H4 (cell line): ENCODE data around the gene VPS26A. TPM values are rescaled to one million over a fixed set of nuclear protein-coding genes. Genes with fewer than 3 reads are reported as not detected.
A peak's percentile ranks its signal among the peaks of the same experiment; 100 is the strongest.

Experiments
- DNase-seq: peaks from one replicate; pipeline ENCODE4 v3.0.0-alpha.2; 2015; ENCODE audit warnings: low spot score
- total RNA-seq: library from RNA; depleted of rRNA; stranded (reverse); fragments of >200 nt; shearing (Covaris generic); gene quantifications from 2 replicates; pipeline ENCODE4 v1.2.3, GENCODE V29; 2014

VPS26A gene
- total RNA-seq, 1 experiment from 2014 or later, result 40.2 TPM

DNA sequence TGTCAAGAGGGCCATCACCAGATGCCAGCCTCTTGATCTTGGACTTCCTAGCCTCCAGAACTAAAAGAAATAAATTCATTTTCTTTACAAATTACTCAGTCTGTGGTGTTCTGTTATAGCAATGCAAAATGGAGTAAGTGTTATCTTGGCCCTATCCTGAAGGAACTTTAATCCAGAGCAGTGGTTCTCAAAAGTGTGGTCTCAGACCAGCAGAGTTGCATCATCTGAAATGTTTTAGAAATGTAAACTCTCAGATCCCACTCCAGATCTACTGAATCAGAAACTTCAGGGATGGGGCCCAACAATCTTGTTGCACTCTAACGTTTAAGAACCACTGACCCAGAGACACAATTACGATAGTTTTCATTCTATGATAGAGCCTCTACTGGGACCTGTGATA, 52.8 kb downstream of the VPS26A start:
- DNase-seq, result no peak

GRCh38 chr10:69179089-69179742, 55.2 kb downstream of the VPS26A start:
- no peak for DNase-seq

DNA sequence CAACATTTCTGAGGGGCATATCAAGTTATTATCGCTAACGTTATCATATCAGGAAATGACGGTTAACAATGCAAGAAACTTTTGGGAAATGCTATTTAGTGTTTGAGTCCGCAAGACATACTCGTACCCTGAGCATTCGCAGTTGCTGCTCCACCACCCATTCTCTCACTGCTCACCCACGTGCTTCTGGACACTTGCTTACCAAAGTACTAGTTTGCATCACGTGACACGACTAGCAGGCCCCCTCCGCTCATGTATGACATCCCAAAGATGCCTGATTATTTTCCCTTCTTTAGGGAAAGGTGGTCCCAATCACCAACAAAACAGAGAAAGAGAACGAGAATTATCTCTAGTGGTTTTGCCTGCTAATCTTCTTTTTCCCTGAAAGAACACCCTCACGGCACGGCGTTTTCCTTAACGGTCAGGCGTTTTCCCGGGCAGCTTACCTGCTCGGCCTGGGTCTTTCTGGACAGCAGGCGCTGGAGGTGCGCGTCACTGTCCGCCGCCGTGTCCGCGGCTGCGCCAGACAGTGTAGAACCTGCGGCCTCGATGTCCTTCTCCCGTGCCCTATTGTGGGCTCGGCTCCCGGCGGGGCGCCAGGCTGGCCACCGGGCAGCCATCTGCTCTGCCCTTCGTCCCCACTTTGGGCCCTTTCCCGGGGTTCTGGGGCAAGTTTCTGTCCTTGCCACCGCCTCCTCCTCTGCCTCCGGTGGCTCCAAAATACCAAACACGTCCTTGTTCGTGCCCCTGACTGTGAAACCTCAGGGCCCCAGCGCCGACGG, 56.0 kb downstream of the VPS26A start, which contains the start of gene SUPV3L1:
SUPV3L1 (plus strand) TSS at position 492 of the 782 bp plus-strand sequence; CDS start at position 550, 58 bp downstream.
- peak; percentile 98 for DNase-seq

- DNase-seq, result no peak
Measured at GRCh38 chr10:69180525-69181204, 56.7 kb downstream of the VPS26A start.

DNA sequence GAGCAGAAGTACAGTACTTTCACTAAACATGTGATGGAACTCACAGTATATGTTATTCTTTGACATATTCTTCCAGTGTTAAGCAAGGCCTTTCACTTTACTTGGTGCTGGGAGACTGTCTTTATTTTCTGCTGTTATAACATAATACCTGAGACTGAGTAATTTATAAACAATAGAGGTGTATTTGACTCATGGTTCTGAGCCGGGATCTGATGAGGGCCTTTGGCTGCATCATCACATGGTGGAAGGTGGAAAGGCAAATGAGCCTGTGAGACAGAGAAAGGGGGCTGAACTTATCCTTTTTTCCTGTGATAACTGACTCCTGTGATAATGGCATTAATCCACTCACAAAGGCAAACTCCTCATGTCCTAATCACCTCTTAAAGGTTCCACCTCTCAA, 57.5 kb downstream of the VPS26A start:
- DNase-seq, result no peak

DNA sequence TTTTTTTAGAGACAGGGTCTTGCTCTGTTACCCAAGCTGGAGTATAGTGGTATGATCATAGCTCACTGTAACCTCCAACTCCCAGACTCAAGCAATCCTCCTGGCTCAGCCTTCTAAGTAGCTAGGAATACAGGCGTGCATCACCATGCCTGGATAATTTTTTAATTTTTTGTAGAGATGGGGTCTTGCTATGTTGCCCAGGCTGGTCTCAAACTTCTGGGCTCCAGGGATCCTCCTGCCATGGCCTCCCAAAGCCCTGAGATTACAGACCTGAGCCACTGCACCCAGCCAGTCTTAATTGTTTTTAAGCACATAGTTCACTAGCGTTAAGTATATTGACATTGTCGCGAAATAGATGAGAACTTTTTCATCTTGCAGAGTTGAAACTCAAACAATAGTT, 58.0 kb downstream of the VPS26A start:
- DNase-seq, result no peak

- no peak for DNase-seq
Measured at GRCh38 chr10:69186524-69186923, 62.5 kb downstream of the VPS26A start.

DNA sequence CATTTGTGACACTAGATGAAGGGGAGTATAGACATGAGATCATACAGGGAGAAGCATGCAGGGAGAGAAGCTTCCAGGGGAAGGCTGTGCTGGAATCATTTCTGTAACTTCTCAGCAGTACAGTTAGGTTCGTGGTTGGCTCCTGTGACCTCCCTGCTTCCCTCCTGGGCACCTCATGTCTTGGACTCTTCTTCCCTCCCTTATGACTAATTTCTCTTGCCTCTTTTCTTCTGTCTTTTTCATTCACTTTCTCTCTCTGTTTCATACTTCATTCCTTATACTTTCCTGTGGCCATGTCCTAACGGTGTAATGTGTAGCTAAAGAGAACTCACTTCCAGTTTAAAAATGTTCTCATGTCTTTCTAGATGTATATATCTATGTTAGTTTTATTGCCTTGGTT, 77.1 kb downstream of the VPS26A start:
- DNase-seq, result no peak

GRCh38 chr10:69202332-69202731, 78.4 kb downstream of the VPS26A start:
- DNase-seq, result no peak

DNA sequence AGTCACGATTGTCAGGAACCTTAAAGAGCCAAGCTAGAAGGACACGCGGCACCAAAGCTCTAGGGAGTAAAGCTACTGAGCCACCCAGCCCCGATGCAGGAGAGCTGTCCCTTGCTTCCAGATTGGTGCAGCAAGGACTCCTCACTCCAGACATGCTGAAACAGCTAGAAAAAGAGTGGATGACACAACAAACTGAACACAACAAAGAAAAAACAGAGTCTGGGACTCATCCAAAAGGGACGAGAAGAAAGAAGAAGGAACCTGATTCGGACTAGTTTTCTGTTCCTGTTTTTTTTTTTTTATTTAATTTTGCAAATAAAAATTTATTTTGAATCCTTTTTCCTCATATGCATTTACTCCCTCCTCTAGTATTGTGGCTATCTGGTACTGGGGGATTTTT, 84.8 kb downstream of the VPS26A start:
- no peak for DNase-seq

GRCh38 chr10:69209787-69210484, 86.0 kb downstream of the VPS26A start:
- no peak for DNase-seq

DNA sequence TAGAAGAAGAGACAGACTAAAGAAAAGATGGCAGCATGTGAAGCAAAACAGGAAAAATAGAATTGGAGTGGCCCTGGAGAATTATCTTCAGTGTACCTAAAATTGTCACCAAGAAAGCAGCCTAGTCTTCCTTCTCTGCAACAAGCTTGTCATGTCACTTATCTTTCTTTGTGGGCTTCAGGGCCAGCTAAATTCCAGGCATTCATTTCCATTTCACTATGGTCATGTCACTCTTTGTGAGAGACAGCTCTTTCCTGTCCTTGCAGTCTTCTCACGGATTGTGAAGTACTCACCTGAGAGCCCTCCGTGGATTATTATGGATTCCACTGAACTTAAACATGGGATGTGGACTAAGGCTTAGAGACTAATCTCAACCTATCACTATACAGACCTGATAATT, 87.1 kb downstream of the VPS26A start:
- DNase-seq, result no peak

DNA sequence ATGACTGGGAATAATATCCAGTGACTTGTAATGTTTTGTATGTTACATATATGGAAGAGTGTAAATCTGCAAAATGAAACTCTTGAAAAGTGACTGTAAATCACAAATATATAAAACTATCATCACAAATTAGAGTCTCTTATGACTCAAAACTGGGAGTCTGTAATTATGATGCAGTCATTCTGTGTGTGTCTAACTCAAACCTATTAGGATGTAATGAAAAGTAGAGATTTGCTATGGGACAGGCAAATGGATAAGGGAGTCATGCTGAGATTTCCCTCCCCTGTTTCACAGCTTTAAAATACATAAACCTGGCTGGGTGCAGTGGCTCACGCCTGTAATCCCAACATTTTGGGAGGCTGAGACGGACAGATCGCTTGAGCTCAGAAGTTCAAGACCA, 87.5 kb downstream of the VPS26A start:
- no peak for DNase-seq

- DNase-seq, result no peak
Measured at GRCh38 chr10:69213591-69214311, 89.8 kb downstream of the VPS26A start.

DNA sequence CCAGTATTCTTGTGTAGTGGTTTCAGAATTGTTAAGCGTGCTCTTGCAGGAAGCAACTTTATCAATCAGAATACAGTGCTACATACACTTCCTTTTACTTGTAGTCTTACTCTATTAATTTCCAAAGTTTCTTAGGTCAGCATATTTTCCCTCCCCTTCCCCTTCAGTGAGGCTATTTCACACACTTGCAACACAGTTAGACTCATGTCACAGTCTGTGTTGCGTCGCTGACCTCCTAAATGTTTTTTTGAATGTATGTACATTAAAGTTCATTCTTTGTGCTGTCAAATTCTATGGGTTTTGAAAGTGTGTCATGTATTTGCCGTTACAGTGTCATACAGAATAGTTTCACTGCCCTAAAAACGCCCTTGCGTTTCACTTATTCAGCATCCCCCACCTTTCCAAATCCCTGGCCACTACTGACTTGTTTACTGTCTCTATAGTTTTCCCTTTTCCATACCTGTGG, 90.7 kb downstream of the VPS26A start:
- no peak for DNase-seq

DNA sequence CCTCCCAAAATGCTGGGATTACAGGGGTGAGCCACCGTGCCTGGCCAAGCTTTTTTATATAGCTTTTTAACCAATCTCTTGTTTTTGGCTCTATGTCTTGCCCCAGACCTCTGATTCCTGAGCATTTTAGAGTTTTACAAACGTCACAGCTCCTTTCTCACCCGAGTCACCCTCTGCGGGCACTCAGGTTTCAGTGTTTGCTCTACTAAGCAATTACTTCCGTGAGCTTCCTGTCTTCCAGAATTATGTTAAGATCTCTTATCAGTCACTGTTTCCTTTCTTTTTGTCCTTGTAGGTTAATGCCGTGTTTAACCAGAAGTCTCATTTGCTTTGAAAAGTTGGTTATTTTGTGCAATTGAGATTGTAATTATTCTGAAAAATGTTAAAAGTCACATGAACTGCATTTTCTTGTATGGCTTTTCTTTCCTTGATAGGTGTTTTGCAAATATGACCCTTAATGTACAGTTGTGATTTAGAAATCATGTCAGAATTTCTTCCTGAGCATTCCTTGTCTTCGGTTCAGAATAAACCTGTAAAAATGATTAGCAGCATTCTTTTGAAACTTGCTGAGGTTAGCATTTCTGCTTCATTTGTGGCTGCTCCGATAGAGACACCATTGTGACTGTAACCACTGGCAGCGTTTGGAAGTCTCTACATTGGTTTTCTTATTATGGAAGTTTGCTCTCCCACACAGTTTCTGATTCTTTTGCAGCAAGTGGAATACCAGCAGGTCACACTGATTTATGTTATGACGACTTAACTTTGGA, 91.6 kb downstream of the VPS26A start:
- no peak for DNase-seq

DNA sequence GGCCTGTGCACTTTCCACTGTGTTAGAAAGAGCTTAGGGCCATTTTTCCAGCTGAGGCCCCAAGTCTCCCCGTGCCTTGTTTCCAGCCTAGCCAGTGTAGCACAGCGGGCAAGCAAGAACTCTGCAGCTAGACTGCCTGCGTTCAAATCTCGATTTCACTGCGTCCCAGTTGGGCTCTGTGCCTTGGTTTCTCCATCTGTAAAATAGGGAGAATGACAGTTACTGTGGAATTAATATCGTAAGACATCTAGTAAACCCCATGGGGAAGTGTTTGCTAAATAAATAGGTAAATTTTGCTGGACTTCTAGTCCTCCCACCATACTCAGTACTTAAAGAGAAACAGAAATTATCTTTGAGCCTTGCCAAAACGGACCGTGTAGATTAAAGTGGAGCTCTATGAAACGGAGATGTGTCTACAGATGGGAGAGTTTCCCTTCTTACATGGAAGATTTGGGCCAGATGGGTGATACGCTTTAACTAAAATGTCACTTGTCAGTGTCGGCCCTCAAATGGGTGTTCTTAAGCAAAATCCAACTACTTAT, 92.7 kb downstream of the VPS26A start:
- no peak for DNase-seq

- DNase-seq, result peak; percentile 54
Measured at GRCh38 chr10:69217119-69217754, 93.3 kb downstream of the VPS26A start.

DNA sequence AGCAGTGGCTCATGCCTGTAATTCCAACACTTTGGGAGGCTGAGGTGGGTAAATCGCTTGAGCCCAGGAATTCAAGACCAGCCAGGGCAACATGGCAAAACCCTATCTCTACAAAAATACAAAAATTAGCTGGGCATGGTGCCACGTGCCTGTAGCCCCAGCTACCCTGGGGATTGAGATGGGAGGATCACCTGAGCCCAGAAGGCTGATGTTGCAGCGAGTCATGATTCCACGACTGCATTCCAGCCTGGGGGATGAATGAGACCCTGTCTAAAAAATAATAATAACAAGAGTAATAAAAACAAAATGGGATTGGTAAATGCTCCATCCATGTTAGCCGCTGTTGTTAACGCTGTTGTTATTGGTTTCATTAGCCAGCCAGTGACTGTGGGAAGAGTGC, 94.9 kb downstream of the VPS26A start:
- no peak for DNase-seq

DNA sequence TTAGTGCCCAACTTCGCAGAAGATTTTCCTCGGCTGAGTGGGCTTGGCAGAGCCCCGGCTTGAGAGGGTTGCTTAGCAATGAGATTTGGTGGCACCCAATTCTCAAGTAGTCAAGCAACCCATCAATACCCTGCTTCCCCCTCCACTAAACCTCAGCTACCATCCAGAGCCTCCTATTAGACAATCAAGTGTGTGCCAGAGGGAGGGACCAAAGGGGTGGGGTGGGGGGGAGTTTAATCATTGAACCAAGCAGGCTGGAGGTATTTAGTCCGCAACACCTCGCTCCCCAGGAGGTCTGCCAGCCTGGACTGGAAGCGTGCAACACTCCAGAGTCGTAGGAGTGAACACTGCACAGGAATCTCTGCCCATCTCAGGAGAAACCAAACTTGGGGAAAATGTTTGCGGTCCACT, 96.1 kb downstream of the VPS26A start, which contains the start of gene HKDC1:
HKDC1 (plus strand) TSS at position 292 of the 411 bp plus-strand sequence; CDS start at position 396, 104 bp downstream.
- no peak for DNase-seq
